Ishikawa (cell line): Measurements from ENCODE around the gene IGFALS.

Source experiments
- CREB1 ChIP-seq: IDR thresholded peaks from 2 replicates; pipeline ENCODE4 v1.6.1; 2012; ENCODE audit warnings: low read depth
- EP300 ChIP-seq: IDR thresholded peaks from 2 replicates; pipeline ENCODE4 v1.6.1; 2012; ENCODE audit warnings: borderline replicate concordance
- MAX ChIP-seq: IDR thresholded peaks from 2 replicates; pipeline ENCODE4 v1.6.1; 2012
- RAD21 ChIP-seq: IDR thresholded peaks from 2 replicates; pipeline ENCODE4 v1.6.1; 2012; ENCODE audit warnings: low read depth
- TCF12 ChIP-seq: IDR thresholded peaks from 2 replicates; pipeline ENCODE4 v1.6.1; 2012; ENCODE audit warnings: low read depth
- TEAD4 ChIP-seq: IDR thresholded peaks from 2 replicates; pipeline ENCODE4 v1.6.1; 2012

GRCh38 chr16:1817716-1818115, 24.2 kb upstream of the IGFALS start:
- TF ChIP-seq MAX, result no peak
- TF ChIP-seq TEAD4, result no peak
- TF ChIP-seq CREB1, result no peak
- TF ChIP-seq TCF12, result no peak
- TF ChIP-seq EP300, result no peak
- no peak for TF ChIP-seq RAD21
